Breast epithelium (tissue), 4 donors: Measurements from ENCODE around the gene GMIP. TPM values are rescaled to one million over a fixed set of nuclear protein-coding genes. Genes with fewer than 3 reads are reported as not detected.

ENCODE experiments used
- DNase-seq, 2 donors: peaks; one replicate each; pipeline ENCODE4 v3.0.0-alpha.2; 2019; ENCODE audit warnings: low spot score in 2 of 2
- H3K27ac ChIP-seq, 2 donors: fragments of 200-600 bp; sonication (generic) in 1 of 2; one replicate each; pipeline ENCODE4 v1.5.1; 2016 to 2019; ENCODE audit warnings: mild to moderate bottlenecking in 1 of 2
- H3K27me3 ChIP-seq, 2 donors: fragments of 200-600 bp; sonication (generic) in 1 of 2; one replicate each; pipeline versions ENCODE4 v1.5.1 to v1.6.0; 2017 to 2019; ENCODE audit warnings: control low read depth in 1 of 2, mild to moderate bottlenecking in 1 of 2
- H3K36me3 ChIP-seq: fragments of 200-600 bp; one replicate; pipeline ENCODE4 v1.5.1; 2019
- H3K4me1 ChIP-seq, 2 donors: fragments of 200-600 bp; sonication (generic); one replicate each; pipeline ENCODE4 v1.5.1; 2016 to 2019; ENCODE audit warnings: control low read depth in 1 of 2
- H3K4me3 ChIP-seq, 3 donors: fragments of 200-600 bp; sonication (generic); 1 replicate in 2 of 3; 2 replicates in 1 of 3; pipeline ENCODE4 v1.5.1; 2016 to 2019; ENCODE audit warnings: mild to moderate bottlenecking in 3 of 3, moderate library complexity in 2 of 3
- H3K9me3 ChIP-seq, 2 donors: fragments of 200-600 bp; sonication (generic) in 1 of 2; one replicate each; pipeline ENCODE4 v1.5.1; 2016 to 2019; ENCODE audit warnings: control low read depth in 1 of 2
- POLR2A ChIP-seq: fragments of 450-650 bp; IDR thresholded peaks from one replicate; pipeline ENCODE4 v1.6.1; 2016; ENCODE audit warnings: antibody characterized with exemption, mild to moderate bottlenecking, moderate library complexity
- POLR2AphosphoS5 ChIP-seq, 3 donors: sonication (generic); formaldehyde crosslinking; IDR thresholded peaks; one replicate each; pipeline ENCODE4 v1.6.1; 2017; ENCODE audit warnings: antibody characterized with exemption in 3 of 3
- intact Hi-C: fragments of 100-400 bp; cut with DNase I; formaldehyde crosslinking; loops from one replicate; pipeline ENCODE4 v1.15.1; 2023; ENCODE audit warnings: low total_unique reads
- total RNA-seq, 3 donors: library from RNA; depleted of rRNA; stranded (reverse); fragments of >200 nt; gene quantifications; one replicate each; pipeline ENCODE4 v1.1.0, GENCODE V29; 2016
- TF ChIP-seq, protein P1 (sequence below), 3 donors: fragments of 450-650 bp; IDR thresholded peaks; one replicate each; pipeline ENCODE4 v1.5.1; 2016 to 2017; ENCODE audit warnings: antibody characterized with exemption in 3 of 3, mild to moderate bottlenecking in 3 of 3, moderate library complexity in 3 of 3

The GMIP gene
- total RNA-seq, 3 donors from 2014 or later: 7.9 to 10.4 (median 8.5) TPM

- no peak for DNase-seq
- H3K27ac ChIP-seq: no peak overlapping the region
- H3K27me3 ChIP-seq: no peaks in the 10 kb centered on the region
- peaks cover 0 to under 1% of the 10 kb centered on the region in 2 donors for H3K4me1 ChIP-seq
- H3K36me3 ChIP-seq: no peaks in the 10 kb centered on the region
- TF ChIP-seq, protein P1, sequence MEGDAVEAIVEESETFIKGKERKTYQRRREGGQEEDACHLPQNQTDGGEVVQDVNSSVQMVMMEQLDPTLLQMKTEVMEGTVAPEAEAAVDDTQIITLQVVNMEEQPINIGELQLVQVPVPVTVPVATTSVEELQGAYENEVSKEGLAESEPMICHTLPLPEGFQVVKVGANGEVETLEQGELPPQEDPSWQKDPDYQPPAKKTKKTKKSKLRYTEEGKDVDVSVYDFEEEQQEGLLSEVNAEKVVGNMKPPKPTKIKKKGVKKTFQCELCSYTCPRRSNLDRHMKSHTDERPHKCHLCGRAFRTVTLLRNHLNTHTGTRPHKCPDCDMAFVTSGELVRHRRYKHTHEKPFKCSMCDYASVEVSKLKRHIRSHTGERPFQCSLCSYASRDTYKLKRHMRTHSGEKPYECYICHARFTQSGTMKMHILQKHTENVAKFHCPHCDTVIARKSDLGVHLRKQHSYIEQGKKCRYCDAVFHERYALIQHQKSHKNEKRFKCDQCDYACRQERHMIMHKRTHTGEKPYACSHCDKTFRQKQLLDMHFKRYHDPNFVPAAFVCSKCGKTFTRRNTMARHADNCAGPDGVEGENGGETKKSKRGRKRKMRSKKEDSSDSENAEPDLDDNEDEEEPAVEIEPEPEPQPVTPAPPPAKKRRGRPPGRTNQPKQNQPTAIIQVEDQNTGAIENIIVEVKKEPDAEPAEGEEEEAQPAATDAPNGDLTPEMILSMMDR (IDR thresholded peaks at IDR 0.05): no peak
- no peak for TF ChIP-seq POLR2A
- no peak for TF ChIP-seq POLR2AphosphoS5 (IDR thresholded peaks at IDR 0.05)
- H3K4me3 ChIP-seq: no peak overlapping the region
- intact Hi-C loops: loop anchor here (10.0 kb wide), 1 partner anchor 1309 kb away; no protein-coding TSS in a partner anchor
- no peaks in the 10 kb centered on the region for H3K9me3 ChIP-seq
Observed at GRCh38 chr19:19623383-19623782, 20.1 kb downstream of the GMIP start.

- TF ChIP-seq, protein P1 (IDR thresholded peaks at IDR 0.05): no peak
- no peak for TF ChIP-seq POLR2AphosphoS5 (IDR thresholded peaks at IDR 0.05)
- Histone ChIP-seq H3K36me3 (no peaks in the 10 kb centered on the region), H3K4me3 (no peak overlapping the region), H3K27me3 (no peaks in the 10 kb centered on the region), H3K9me3 (no peaks in the 10 kb centered on the region), H3K27ac (no peak overlapping the region), H3K4me1 (peaks cover 0 to 4% of the 10 kb centered on the region in 2 donors)
- intact Hi-C loops: loop anchor here (2.0 to 10.0 kb wide), 2 partner anchors 51 to 1305 kb away; no protein-coding TSS in a partner anchor
- DNase-seq: no peak
Observed at GRCh38 chr19:19619849-19620210, 23.6 kb downstream of the GMIP start.

DNA sequence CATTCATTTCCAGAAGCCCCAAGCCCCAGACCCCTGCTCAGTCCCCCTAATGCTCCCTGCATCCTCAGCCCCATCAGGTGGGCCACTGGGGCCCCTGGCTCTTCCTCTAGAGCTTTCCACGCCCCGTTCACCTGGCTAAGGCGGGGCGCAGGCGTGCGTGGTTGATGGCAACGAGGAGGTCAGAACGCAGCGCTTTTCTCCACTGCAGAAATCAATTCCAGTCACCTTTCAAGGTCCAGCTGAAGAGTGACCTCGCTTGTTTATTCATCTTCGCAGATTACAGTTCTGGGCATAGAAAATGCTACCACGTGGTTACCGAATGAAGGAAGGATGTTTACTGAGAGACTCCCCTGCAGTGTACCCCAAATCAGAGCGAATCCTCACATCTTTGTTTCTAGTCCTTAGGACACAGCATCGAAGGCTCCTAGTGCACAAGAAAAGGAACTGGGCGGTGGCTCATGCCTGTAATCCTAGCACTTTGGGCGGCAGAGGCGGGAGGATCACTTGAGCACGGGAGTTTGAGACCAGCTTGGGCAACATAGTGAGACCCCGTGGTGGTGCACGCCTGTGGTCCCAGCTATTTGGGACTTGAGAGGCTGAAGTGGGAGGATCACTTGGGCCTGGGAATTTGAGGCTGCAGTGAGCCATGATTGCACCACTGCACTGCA, 24.1 kb downstream of the GMIP start:
- Histone ChIP-seq H3K36me3 (no peaks in the 10 kb centered on the region), H3K27me3 (no peaks in the 10 kb centered on the region), H3K9me3 (no peaks in the 10 kb centered on the region), H3K27ac (no peak overlapping the region), H3K4me3 (peak overlapping the region in 2 of 3 donors; percentile 63 to 80), H3K4me1 (peaks cover 0 to 4% of the 10 kb centered on the region in 2 donors)
- TF ChIP-seq, protein P1 (IDR thresholded peaks at IDR 0.05): no peak
- TF ChIP-seq POLR2AphosphoS5 (IDR thresholded peaks at IDR 0.05) (no peak), POLR2A (no peak)
- no peak for DNase-seq
- intact Hi-C loops: no loop called here

DNA sequence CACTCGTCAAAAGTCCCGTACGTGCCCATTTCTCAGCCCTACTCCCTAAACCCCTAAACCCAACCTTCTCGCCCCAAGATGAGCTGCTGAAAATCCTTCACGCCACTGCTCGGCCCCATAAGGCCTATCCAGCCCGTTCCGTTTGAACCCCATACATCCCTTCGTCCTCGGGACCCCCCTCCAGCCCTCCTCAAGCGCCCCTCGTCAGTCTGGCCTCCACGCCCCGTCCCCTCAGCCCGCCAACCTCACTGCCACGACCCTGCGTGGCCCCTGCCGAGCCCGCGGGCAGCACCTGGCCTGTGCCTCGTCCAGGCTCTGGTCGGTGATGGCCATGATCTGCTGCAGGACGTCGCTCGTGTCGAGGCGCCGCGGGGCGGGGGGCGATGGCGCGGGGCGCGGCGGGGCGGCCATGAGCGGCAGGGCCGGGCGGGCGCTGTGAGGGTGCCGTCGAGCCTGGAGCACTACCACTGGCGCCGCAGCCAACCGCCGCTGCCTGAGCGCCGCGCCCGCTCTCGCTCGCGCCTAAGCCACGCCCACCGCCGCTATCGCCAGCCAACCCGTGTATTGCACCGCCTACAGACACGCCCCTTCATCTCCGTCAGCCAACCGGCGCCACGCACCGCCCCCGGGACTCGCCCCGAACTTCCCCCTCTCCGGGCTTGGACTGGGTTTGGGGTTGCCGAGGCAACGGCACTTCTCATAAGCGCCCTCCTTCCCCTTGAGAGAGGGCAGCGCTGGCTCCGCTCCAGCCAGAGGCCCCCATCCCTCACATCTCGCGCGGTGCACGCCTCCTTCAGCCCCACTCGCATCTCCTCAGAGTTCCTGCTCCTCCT, 25.0 kb downstream of the GMIP start, which contains the start of gene PBX4:
Gene PBX4, minus strand, starts transcription at position 469 of the 833 bp plus-strand sequence. Its CDS starts 58 bp downstream, at position 411.
- H3K27ac ChIP-seq: no peak within 1 kb of the TSS
- H3K4me1 ChIP-seq: peaks cover 0 to 4% of the 10 kb centered on the region in 2 donors
- H3K9me3 ChIP-seq: no peaks in the 10 kb centered on the region
- H3K4me3 ChIP-seq: peak within 1 kb of the TSS; percentile 43 to 80 (median 63)
- intact Hi-C loops: no loop called here
- DNase-seq: peak; percentile 89 to 90
- H3K36me3 ChIP-seq: no peaks in the 10 kb centered on the region
- TF ChIP-seq POLR2AphosphoS5 (IDR thresholded peaks at IDR 0.05) (no peak), POLR2A (no peak)
- TF ChIP-seq, protein P1 (IDR thresholded peaks at IDR 0.05): no peak
- no peaks in the 10 kb centered on the region for H3K27me3 ChIP-seq

DNA sequence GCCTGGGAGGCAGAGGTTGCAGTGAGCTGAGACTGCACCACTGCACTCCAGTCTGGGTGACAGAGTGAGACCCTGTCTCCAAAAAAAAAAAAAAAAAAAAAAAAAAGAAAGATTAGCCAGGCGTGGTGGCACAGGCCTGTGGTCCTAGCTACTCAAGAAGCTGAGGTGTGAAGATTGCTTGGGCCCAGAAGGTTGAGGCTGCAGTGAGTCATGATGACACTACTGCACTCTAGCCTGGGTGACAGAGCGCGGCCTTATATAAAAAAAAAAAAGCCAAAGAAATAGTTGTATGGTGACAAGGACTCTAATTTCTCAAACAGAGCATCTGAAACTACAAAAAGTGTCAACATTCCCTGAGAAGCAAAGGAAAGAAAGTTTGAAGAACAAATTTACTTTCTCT, 28.4 kb downstream of the GMIP start:
- H3K36me3 ChIP-seq: no peaks in the 10 kb centered on the region
- no peak overlapping the region for H3K4me3 ChIP-seq
- no peak for DNase-seq
- intact Hi-C loops: no loop called here
- H3K27ac ChIP-seq: no peak overlapping the region
- H3K27me3 ChIP-seq: no peaks in the 10 kb centered on the region
- H3K4me1 ChIP-seq: peaks cover 0 to 4% of the 10 kb centered on the region in 2 donors
- TF ChIP-seq POLR2AphosphoS5 (IDR thresholded peaks at IDR 0.05) (no peak), POLR2A (no peak)
- TF ChIP-seq, protein P1 (IDR thresholded peaks at IDR 0.05): no peak
- H3K9me3 ChIP-seq: no peaks in the 10 kb centered on the region
